ENCODE data around the gene RNASE7.

Gene RNASE7

DNA sequence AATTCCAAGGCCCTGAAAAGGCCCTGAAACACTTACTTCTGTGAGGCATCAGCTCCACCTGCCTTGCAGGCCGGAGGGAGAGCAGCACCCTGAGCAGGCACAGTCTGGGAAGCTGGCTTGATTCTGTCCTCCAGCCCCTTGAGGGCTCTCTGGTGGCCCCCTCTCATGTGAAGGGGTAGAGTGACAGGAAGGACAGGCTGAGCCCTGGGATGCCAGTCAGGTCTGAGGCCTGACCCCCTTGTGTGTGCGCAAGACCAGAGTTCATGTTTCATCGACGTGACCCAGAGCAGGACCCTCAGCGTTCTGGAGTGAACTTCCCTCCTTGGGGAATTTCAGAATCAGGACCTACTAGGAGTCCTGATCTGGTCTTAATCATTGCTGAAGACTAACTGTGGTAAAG is 16.7 kb downstream of the RNASE7 start:
- Mint-ChIP-seq H3K27ac (no peak overlapping the region), H3K9me3 (no peaks in the 10 kb centered on the region), H3K27me3 (peaks cover 21% of the 10 kb centered on the region), H3K4me1 (ENCODE audit: low read depth) (no peaks in the 10 kb centered on the region), H3K36me3 (ENCODE audit: low read depth) (no peaks in the 10 kb centered on the region), H3K4me3 (no peak overlapping the region)
- intact Hi-C loops (cut with micrococcal nuclease), result no loop called here

DNA sequence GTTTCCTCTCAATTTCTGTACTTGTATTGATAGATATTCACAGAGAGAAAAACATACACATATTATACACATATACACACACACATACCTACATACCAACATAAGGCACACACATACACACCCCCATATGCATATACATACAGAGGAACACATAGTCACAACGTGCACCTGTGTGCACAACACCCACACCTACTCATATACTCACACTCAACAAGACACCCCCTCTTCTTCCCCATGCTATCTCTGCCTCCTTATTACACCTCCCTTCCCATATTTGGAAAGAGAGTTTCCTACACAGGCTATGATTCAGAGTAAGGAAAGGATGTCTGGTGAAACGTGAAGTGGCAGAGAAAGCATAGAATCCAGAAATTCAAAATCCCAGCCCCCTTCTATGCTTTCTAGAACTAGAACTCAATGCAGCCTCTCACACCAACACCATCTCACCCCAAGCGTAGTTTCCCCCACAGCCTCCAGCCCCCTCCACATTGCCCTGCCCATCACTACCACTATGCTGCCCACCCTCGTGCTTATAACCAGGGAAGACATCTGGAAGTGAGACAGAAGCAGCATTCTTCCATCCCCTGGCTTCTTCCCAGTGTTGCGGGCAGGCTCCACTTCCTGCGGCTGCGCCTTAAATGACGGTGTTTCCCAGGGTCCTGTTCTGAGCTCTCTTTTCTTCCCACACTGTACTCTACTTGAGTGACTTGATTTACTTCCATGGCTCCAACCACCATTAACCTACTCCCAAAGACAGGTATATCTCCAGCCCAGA is 17.9 kb downstream of the RNASE7 start:
- no peaks in the 10 kb centered on the region for H3K4me1 Mint-ChIP-seq (ENCODE audit: low read depth)
- H3K9me3 Mint-ChIP-seq, result no peaks in the 10 kb centered on the region
- H3K4me3 Mint-ChIP-seq, result no peak overlapping the region
- intact Hi-C loops (cut with micrococcal nuclease), result no loop called here
- no peak overlapping the region for H3K27ac Mint-ChIP-seq
- no peaks in the 10 kb centered on the region for H3K36me3 Mint-ChIP-seq (ENCODE audit: low read depth)
- H3K27me3 Mint-ChIP-seq, result peaks cover 26% of the 10 kb centered on the region

DNA sequence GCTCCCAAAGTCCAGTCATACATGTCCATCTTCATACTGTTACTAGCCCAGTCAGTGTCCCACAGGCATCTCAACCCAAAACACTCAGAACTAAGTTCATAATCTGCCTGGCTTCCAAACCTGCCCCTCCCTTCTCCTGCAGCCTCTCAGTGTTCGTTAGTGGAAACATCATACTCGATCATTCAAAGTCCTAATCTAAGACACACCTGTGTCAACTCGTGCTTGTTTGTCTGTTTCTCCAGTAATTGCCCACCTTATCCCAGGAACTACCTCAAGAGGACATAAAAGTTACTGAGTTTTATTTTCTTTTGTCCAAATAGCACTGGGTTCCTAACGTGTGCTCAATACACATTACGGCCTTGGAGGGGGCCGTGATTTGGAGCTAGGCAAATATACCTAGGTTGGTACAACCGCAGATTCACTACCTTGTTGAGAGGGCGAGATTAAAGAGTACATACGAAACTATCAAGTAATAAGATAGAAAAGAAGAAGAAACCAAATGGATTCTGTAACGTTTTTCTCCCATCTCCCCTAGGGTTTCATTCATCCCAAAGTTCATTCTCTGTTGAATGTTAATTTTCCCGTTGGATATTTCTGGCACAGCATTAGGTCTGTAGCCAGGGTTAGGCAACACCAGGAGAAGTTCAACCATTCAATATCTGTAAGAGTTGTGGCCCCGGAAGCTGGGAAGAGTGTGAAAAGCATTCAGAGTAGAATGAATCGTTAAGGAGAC is 18.6 kb downstream of the RNASE7 start:
- no peak overlapping the region for H3K27ac Mint-ChIP-seq
- H3K4me3 Mint-ChIP-seq, result no peak overlapping the region
- H3K36me3 Mint-ChIP-seq (ENCODE audit: low read depth), result peaks cover under 1% of the 10 kb centered on the region
- no peaks in the 10 kb centered on the region for H3K9me3 Mint-ChIP-seq
- H3K4me1 Mint-ChIP-seq (ENCODE audit: low read depth), result no peaks in the 10 kb centered on the region
- intact Hi-C loops (cut with micrococcal nuclease), result no loop called here
- peaks cover 32% of the 10 kb centered on the region for H3K27me3 Mint-ChIP-seq

DNA sequence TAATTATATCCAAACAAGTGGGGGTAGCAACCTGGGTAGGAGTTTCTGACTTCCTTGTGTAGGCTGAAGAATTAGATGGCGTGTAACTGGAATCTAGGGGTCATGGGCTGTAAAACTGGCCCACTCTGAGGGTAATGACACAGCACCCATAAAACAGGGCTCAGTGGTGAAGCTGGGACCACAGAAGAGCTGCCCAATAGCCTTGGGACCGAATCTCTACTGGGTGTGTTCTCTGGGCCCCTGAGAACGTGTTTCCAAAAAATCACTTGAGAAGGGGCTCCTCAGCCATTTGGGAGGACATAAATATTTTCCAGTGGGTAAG is 19.1 kb downstream of the RNASE7 start:
- H3K36me3 Mint-ChIP-seq (ENCODE audit: low read depth), result peaks cover 6% of the 10 kb centered on the region
- no peaks in the 10 kb centered on the region for H3K4me1 Mint-ChIP-seq (ENCODE audit: low read depth)
- intact Hi-C loops (cut with micrococcal nuclease), result no loop called here
- no peaks in the 10 kb centered on the region for H3K9me3 Mint-ChIP-seq
- no peak overlapping the region for H3K4me3 Mint-ChIP-seq
- no peak overlapping the region for H3K27ac Mint-ChIP-seq
- peaks cover 37% of the 10 kb centered on the region for H3K27me3 Mint-ChIP-seq

DNA sequence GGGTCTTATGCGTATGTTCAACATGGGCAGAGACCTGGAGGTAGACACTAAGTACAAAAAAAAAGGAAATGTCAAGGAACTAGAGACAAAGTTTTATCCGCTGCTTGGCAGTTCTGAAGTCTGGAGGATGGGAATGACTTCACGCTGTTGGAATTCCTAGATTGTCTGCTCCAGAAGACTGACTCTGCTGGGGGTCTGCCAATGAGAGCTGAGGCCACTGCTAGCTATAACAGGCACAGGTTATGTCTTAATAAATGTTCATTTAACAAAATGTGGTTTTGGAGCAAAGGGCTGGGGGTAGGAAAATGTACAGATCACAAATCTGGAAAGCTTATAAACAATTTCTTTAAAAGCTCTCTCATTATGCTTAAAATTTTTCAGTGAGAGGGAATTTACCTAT is 21.3 kb downstream of the RNASE7 start:
- peaks cover 37% of the 10 kb centered on the region for H3K27me3 Mint-ChIP-seq
- H3K9me3 Mint-ChIP-seq, result no peaks in the 10 kb centered on the region
- H3K27ac Mint-ChIP-seq, result no peak overlapping the region
- no peak overlapping the region for H3K4me3 Mint-ChIP-seq
- peaks cover 1% of the 10 kb centered on the region for H3K4me1 Mint-ChIP-seq (ENCODE audit: low read depth)
- H3K36me3 Mint-ChIP-seq (ENCODE audit: low read depth), result peaks cover 10% of the 10 kb centered on the region
- intact Hi-C loops (cut with micrococcal nuclease), result no loop called here

DNA sequence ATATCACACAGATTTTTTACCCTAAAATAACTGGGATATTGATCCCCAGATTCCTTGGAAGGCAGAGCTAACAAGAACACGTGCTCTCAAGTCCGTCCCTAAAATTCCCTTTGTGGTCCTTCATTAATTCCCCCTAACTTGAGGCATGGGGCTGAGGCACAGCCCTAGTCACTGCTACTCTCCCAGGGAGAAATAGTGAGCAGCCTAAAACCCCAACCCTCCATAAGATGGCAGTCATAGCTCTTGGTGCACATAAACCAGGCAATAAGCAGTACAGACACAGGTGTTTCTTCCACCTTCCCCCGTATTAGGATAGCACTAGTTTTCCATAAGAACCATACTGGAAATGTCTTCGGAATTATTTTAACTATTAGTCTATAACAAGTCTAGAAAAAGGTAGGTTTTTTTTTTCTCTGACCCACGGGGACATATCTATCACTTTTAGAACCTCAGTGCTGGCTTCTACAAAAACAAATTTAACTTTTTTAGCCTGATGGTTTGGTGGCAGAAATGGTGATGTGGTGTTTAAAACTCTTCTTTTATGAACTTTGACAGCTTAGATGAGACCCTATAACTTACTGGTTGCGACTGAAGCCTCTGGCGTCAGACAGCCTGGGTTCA is 24.8 kb downstream of the RNASE7 start:
- Mint-ChIP-seq H3K4me3 (no peak overlapping the region), H3K9me3 (no peaks in the 10 kb centered on the region), H3K27ac (no peak overlapping the region), H3K27me3 (peaks cover 38% of the 10 kb centered on the region), H3K36me3 (ENCODE audit: low read depth) (peaks cover 33% of the 10 kb centered on the region), H3K4me1 (ENCODE audit: low read depth) (peaks cover 26% of the 10 kb centered on the region)
- intact Hi-C loops (cut with micrococcal nuclease), result no loop called here

DNA sequence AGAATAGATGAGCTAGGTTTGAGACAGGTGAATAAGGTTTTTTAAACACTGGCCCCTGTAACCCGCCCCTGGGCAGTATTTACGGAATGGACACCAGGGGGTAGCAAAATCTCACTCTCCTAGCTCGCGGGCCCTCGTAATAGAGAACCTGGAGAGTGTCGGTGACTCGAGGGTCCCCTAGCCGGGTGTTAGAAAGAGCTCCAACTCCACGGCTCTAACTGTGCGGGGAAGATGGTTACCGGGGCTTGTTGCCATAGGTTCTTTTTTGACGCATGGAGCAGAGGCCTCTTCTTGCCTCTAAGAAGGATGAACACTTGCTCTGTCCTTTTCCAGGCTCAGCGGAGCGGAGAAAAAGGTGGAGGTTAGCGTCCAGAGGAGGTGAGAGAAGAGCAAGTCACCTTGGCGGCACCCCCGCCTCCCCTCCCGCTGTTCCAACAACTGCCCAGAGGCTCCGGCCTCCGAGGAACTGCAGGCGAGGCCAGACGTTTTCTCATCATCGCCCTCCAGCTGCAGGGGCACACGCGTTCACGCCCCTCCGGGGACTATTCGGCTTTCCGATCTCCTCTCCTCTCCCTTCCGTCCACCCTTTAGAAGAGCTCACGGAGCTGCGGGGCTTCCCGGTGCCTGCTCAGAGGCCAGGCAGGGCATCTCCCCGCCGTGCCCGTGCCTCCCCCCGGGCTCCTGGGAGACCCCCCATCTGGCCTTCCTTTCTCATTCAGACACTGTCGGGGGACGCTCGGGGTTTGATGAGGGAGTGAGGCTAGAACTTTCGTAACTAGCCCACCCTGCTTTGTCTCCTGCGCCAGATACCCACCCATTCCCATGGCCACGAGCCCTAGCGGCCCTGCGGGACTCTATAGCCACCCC is 26.6 kb downstream of the RNASE7 start:
- peak overlapping the region; percentile 93 for H3K27ac Mint-ChIP-seq
- peak overlapping the region; percentile 86 for H3K4me3 Mint-ChIP-seq
- H3K36me3 Mint-ChIP-seq (ENCODE audit: low read depth), result peaks cover 49% of the 10 kb centered on the region
- peaks cover 28% of the 10 kb centered on the region for H3K27me3 Mint-ChIP-seq
- intact Hi-C loops (cut with micrococcal nuclease), result loop anchor here (1.0 kb wide), 1 partner anchor 24 kb away; no protein-coding TSS in a partner anchor
- no peaks in the 10 kb centered on the region for H3K9me3 Mint-ChIP-seq
- H3K4me1 Mint-ChIP-seq (ENCODE audit: low read depth), result peaks cover 44% of the 10 kb centered on the region

DNA sequence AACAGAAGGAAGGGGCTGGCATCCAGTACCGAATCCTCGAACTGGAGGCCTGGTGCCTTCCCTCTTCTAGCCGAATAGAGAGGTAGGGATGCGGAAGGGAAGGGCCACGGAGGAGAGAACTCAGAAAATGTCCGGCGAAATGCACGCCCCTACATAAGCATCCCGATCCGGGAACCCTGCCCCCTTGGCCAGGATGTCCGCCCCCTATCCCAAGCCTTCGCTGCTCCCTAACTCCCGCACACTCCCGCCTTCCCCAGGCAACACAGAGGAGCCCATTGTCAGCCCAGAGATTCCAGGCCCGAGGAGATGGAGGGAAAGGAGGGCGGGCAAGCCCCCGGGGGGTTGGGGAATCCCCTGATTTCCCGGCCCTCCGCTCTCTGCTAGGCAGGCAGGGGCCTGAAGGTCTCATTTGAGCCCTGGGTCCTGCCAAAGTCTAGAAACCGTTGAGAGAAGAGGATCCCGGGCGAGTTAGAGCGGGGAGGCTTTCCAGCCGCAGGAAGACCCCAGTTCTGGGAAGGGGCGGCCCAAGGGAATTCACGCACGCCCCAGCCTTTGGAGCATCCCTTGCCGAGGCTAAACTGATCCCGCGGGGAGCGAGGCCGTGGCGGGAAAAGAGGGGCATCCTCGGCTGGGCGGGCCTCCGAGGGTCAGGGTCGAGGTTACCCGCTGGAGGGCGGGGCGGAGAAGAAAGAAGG is 27.4 kb downstream of the RNASE7 start:
- peak overlapping the region; percentile 93 for H3K27ac Mint-ChIP-seq
- no peaks in the 10 kb centered on the region for H3K9me3 Mint-ChIP-seq
- H3K27me3 Mint-ChIP-seq, result peaks cover 28% of the 10 kb centered on the region
- peak overlapping the region; percentile 86 for H3K4me3 Mint-ChIP-seq
- peaks cover 57% of the 10 kb centered on the region for H3K36me3 Mint-ChIP-seq (ENCODE audit: low read depth)
- peaks cover 48% of the 10 kb centered on the region for H3K4me1 Mint-ChIP-seq (ENCODE audit: low read depth)
- intact Hi-C loops (cut with micrococcal nuclease), result no loop called here

DNA sequence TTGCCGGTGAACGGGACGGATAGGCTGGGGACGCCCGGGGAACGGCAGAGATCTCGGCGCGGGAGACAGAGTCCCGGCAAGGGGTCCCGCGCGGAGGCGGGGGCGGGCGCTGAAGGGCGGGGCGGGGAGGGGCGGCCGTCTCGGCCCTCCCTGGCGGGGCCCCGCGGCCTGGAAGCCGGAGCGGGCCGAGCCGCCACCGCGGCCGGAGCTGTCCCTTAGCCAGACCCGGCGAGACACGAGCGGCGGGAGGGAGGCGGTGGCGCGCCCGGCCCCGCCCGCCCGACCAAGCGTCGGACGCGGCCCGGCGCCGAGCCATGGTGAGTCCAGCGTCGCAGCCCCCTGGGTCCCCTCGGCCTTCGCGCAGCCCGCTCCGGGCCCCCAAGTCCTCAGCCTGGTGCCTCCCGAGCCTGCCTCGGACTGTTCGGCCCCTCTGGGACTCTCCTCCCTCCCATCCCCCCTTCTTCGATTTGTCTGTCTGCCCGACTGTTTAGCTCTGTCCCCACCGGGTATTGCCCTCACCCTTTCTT is 28.0 kb downstream of the RNASE7 start, which contains the start of gene ARHGEF40:
TSS of gene ARHGEF40 (plus strand) at position 222 of the 527 bp plus-strand sequence. CDS start at position 315, 93 bp downstream.
- Mint-ChIP-seq H3K4me3 (peak within 1 kb of the TSS; percentile 93), H3K27me3 (peaks cover 23% of the 10 kb centered on the region), H3K9me3 (no peaks in the 10 kb centered on the region), H3K36me3 (ENCODE audit: low read depth) (peaks cover 63% of the 10 kb centered on the region), H3K4me1 (ENCODE audit: low read depth) (peaks cover 54% of the 10 kb centered on the region), H3K27ac (peak within 1 kb of the TSS; percentile 93)
- intact Hi-C loops (cut with micrococcal nuclease), result no loop called here

DNA sequence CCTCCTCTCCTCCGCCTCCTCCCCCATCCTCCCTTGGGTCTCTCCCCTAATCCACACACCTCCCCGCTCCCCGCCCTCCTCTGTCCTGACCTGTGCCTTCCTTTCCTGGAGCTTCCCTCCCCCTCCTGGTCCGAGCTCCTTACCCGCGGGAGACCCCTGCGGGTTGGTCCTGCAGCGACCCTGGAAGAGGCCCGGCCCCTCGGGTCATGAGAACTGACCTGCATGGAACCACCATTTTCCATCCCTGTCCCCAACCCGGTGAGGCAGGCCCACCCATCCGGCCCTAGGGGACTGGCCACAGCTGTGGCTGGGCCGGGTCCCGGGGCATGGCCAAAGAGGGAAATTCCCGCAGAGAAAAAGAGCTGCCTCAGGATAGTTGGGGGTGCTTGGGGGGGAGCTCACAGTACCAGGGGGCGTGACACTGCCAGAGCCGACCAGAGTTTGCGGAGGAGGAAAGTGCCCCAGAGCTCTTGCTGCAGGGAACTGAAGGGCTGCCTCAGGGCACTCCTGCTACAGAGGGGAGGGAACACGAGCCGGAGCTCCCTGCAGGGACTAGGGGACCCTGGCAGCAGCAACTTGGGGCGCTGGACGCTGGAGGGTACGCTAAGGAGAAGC is 28.6 kb downstream of the RNASE7 start:
- peaks cover 69% of the 10 kb centered on the region for H3K36me3 Mint-ChIP-seq (ENCODE audit: low read depth)
- H3K27me3 Mint-ChIP-seq, result peaks cover 18% of the 10 kb centered on the region
- H3K9me3 Mint-ChIP-seq, result no peaks in the 10 kb centered on the region
- H3K4me1 Mint-ChIP-seq (ENCODE audit: low read depth), result peaks cover 59% of the 10 kb centered on the region
- peak overlapping the region; percentile 93 for H3K27ac Mint-ChIP-seq
- peak overlapping the region; percentile 93 for H3K4me3 Mint-ChIP-seq
- intact Hi-C loops (cut with micrococcal nuclease), result loop anchor here (1.0 kb wide), 2 partner anchors 17 to 34 kb away; no protein-coding TSS in a partner anchor

DNA sequence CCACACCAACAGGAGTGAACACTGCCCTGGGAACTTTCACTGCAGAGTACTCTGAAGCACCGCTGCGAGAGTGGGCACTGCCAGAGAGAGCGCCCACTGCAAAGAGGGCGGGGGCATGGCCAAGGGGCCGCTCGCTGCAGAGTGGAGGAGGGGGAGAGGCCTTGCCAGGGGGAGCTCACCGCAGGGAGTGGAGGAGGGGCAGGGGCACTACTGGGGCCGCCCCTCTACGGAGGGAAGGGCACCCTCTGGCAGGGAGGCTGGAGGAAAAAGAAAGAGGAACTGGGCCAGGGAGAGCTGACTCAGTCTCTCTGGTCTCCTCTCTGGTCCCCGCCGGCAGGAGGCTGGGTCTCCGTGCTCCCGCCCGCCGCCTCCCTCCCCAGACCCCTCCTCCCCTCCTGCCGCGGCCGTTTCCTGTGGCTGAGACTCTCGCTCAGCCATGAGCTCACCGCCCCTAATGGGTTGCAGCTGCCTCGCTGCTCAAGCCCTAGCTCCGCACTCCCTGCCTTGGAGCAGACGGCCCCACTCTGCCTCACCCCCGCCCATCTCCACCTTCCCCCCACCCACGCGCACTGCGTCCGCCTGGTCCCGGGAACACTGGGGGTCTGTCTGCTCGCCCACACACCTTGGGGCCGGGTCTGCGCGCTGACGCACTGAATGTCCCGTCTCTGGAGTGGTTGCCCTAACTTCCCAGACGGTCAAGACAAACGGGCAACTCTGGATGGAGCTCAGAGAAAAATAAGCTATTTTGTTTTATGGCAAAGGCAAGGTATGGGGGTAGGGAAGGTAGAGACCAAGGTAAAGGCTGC is 29.3 kb downstream of the RNASE7 start:
- Mint-ChIP-seq H3K27me3 (peaks cover 12% of the 10 kb centered on the region), H3K9me3 (no peaks in the 10 kb centered on the region), H3K27ac (peak overlapping the region; percentile 93), H3K36me3 (ENCODE audit: low read depth) (peaks cover 69% of the 10 kb centered on the region), H3K4me1 (ENCODE audit: low read depth) (peaks cover 67% of the 10 kb centered on the region), H3K4me3 (peak overlapping the region; percentile 93)
- intact Hi-C loops (cut with micrococcal nuclease), result loop anchor here (1.0 kb wide), 2 partner anchors 16 to 33 kb away; no protein-coding TSS in a partner anchor

DNA sequence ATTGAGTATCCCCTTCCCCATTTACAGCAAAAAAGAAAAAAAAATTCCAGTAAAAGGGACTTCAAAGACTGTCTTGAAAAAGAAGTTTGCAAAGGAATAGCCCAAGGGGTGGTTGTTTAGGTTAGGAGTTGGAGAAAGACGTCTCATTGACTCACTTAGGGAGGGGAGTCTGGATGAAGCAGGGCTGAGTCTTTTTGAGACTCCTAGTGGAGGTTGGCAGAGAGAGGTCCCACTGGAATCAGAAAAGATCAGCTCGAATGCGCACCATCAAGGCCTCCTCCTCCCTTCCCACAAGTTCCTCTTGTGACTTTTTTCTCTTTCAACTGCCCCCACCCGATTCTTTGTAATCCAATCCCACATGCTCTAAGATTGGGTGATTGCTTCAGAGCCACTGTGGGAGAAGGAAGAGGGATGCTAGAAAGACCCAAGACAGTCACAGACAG is 29.9 kb downstream of the RNASE7 start:
- H3K4me3 Mint-ChIP-seq, result peak overlapping the region; percentile 93
- intact Hi-C loops (cut with micrococcal nuclease), result no loop called here
- H3K27ac Mint-ChIP-seq, result peak overlapping the region; percentile 93
- peaks cover 71% of the 10 kb centered on the region for H3K4me1 Mint-ChIP-seq (ENCODE audit: low read depth)
- peaks cover 11% of the 10 kb centered on the region for H3K27me3 Mint-ChIP-seq
- H3K9me3 Mint-ChIP-seq, result no peaks in the 10 kb centered on the region
- peaks cover 72% of the 10 kb centered on the region for H3K36me3 Mint-ChIP-seq (ENCODE audit: low read depth)

Measured in dendritic cell treated with granulocyte-macrophage colony-stimulating factor and Interleukin-4, amounts not matched to agents 40 ng/mL and 50 ng/mL, for 4 days (primary cell).